Hepatocyte (in vitro differentiated cells): ENCODE data around the gene PRPF19.

ENCODE experiments used
- EZH2 ChIP-seq: fragments of 200-600 bp; sonication (generic); IDR thresholded peaks from 2 replicates; pipeline ENCODE4 v1.6.1; 2016; ENCODE audit warnings: antibody characterized with exemption, mild to moderate bottlenecking, borderline replicate concordance
- EZH2phosphoT487 ChIP-seq: fragments of 200-600 bp; sonication (generic); IDR thresholded peaks from one replicate; pipeline ENCODE4 v1.6.1; 2018; ENCODE audit warnings: antibody characterized with exemption, mild to moderate bottlenecking, low read depth, moderate library complexity; ENCODE audit not compliant: unreplicated experiment, severe bottlenecking
- TF ChIP-seq, protein P1 (sequence below): fragments of 200-600 bp; sonication (generic); IDR thresholded peaks from 2 replicates; pipeline ENCODE4 v1.5.1; 2016; ENCODE audit warnings: antibody characterized with exemption, mild to moderate bottlenecking; ENCODE audit not compliant: poor library complexity

DNA sequence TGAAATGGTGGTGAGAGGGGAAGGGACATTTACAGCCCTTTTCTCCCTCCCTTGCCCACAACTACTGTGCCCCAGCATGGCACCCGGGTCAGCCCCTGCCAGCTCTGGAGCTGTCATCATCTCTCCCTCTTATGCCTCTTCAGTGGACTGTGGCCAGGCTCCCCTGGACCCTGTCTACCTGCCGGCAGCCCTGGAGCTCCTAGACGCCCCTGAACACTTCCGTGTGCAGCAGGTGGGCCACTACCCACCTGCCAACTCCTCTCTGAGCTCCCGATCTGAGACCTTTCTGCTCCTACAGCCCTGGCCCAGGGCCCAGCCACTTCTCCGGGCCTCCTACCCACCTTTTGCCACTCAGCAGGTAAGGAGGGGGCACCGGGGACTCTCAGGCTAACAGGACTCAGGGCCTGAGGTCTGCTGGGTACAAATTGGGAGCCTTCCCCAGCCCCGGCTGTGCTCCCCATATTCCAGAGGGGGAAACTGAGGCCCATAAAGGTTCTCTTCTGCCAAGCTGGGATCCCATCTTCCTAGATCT, 20.7 kb upstream of the PRPF19 start:
- TF ChIP-seq, protein P1, sequence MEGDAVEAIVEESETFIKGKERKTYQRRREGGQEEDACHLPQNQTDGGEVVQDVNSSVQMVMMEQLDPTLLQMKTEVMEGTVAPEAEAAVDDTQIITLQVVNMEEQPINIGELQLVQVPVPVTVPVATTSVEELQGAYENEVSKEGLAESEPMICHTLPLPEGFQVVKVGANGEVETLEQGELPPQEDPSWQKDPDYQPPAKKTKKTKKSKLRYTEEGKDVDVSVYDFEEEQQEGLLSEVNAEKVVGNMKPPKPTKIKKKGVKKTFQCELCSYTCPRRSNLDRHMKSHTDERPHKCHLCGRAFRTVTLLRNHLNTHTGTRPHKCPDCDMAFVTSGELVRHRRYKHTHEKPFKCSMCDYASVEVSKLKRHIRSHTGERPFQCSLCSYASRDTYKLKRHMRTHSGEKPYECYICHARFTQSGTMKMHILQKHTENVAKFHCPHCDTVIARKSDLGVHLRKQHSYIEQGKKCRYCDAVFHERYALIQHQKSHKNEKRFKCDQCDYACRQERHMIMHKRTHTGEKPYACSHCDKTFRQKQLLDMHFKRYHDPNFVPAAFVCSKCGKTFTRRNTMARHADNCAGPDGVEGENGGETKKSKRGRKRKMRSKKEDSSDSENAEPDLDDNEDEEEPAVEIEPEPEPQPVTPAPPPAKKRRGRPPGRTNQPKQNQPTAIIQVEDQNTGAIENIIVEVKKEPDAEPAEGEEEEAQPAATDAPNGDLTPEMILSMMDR, result no peak
- TF ChIP-seq EZH2 (no peak), EZH2phosphoT487 (no peak)
